ENCODE data around the gene TYK2. TPM values are rescaled to one million over a fixed set of nuclear protein-coding genes. Genes with fewer than 3 reads are reported as not detected.

TYK2 gene
- total RNA-seq, 1 experiment from 2014 or later = 66.4 TPM

DNA sequence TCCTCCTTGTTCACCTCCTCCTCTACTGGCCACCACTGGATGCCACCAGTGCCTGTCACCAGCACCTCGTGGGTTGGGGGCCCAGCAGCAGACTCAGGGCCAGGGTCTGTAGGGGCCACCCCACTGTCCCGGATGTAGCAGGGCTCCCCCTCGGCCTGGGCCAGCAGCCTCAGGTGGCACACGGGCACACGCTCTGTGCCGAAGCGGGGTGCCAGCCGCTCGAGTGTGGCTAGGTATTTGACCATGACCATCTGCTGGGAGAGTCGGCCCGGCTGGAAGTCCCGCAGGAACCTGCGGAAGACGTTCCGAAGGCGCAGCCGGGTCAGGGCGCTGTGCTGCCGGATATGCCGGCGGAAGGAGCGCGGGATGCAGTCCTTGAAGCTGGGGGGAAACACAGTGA is 14.9 kb downstream of the TYK2 start:
- POLR2A ChIA-PET = no interaction called here
- Mint-ChIP-seq H3K9me3 (no peaks in the 10 kb centered on the region), H3K4me1 (no peaks in the 10 kb centered on the region), H3K27ac (no peak overlapping the region), H3K27me3 (ENCODE audit: low read depth) (no peaks in the 10 kb centered on the region), H3K36me3 (peaks cover 32% of the 10 kb centered on the region), H3K4me3 (no peak overlapping the region)
- TF ChIP-seq PRDM15 (CRISPR knock-in tag; IDR thresholded peaks at IDR 0.05) (no peak), ATF2 (CRISPR knock-in tag; IDR thresholded peaks at IDR 0.05; ENCODE audit: borderline replicate concordance, low read depth) (no peak), NR3C1 (CRISPR knock-in tag; conservative IDR thresholded peaks at IDR 0.05; ENCODE audit: low read depth) (no peak), EMX1 (CRISPR knock-in tag; IDR thresholded peaks at IDR 0.05) (no peak), ZNF219 (CRISPR knock-in tag; IDR thresholded peaks at IDR 0.05; ENCODE audit: borderline replicate concordance) (no peak)
- CTCF ChIA-PET = no interaction called here
- DNase-seq (ENCODE audit: low spot score) = no peak
- no peak for ATAC-seq

DNA sequence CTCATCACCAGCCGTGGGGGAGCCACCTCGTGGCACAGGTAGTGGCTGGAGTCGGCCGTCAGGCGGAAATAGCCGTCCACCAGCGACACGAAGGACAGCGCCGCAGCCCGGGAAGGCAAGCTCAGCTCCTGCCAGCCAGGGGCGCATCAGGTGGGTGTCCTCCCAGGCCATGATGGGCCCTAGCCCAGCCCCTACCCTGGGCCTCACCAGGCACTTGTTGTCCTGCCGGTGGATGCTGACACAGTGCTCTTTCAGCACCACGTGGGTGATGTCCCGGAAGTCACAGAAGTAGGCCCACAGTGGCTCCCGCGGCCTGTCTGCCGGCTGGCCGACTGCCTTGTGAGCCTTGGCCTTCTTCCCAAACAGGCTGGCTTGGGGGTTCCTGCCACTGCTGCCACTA is 15.7 kb downstream of the TYK2 start:
- no peaks in the 10 kb centered on the region for H3K4me1 Mint-ChIP-seq
- no peaks in the 10 kb centered on the region for H3K27me3 Mint-ChIP-seq (ENCODE audit: low read depth)
- TF ChIP-seq GTF2I (CRISPR knock-in tag; conservative IDR thresholded peaks at IDR 0.05) (no peak), SMAD4 (CRISPR knock-in tag; IDR thresholded peaks at IDR 0.05) (no peak), SMAD3 (CRISPR knock-in tag; IDR thresholded peaks at IDR 0.05; ENCODE audit: borderline replicate concordance) (no peak), ZNF512 (CRISPR knock-in tag; IDR thresholded peaks at IDR 0.05; ENCODE audit: borderline replicate concordance) (no peak), ATF6 (CRISPR knock-in tag; IDR thresholded peaks at IDR 0.05) (no peak), NR1H2 (CRISPR knock-in tag; IDR thresholded peaks at IDR 0.05) (no peak), FOXP4 (CRISPR knock-in tag; IDR thresholded peaks at IDR 0.05) (no peak), RELA (CRISPR knock-in tag; IDR thresholded peaks at IDR 0.05; ENCODE audit: borderline replicate concordance) (no peak), SOX15 (CRISPR knock-in tag; IDR thresholded peaks at IDR 0.05) (no peak), ZNF317 (CRISPR knock-in tag; IDR thresholded peaks at IDR 0.05; ENCODE audit: borderline replicate concordance, low read depth) (no peak), E2F5 (CRISPR knock-in tag; IDR thresholded peaks at IDR 0.05) (no peak), ZNF396 (CRISPR knock-in tag; IDR thresholded peaks at IDR 0.05; ENCODE audit: borderline replicate concordance) (no peak)
- CTCF ChIA-PET = no interaction called here
- no peak for ATAC-seq
- POLR2A ChIA-PET = no interaction called here
- H3K4me3 Mint-ChIP-seq = no peak overlapping the region
- H3K27ac Mint-ChIP-seq = no peak overlapping the region
- peaks cover 32% of the 10 kb centered on the region for H3K36me3 Mint-ChIP-seq
- no peak for DNase-seq (ENCODE audit: low spot score)
- H3K9me3 Mint-ChIP-seq = no peaks in the 10 kb centered on the region
